HUES6 (cell line): ENCODE data around the gene SERPINA5.
"Not testable (repeated sequence)": the region's sequence is repeated elsewhere in the genome, so short reads cannot be mapped to it uniquely, and the experiment has no call there.

Source experiments
- H3K27ac ChIP-seq: 2 replicates; pipeline ENCODE4 v1.7.0; 2013; ENCODE audit warnings: low read depth, mild to moderate bottlenecking, low read length, inconsistent platforms
- H3K27me3 ChIP-seq: 2 replicates; pipeline ENCODE4 v1.6.1; 2013; ENCODE audit warnings: low read length; ENCODE audit not compliant: control insufficient read depth, insufficient read depth
- H3K36me3 ChIP-seq: 2 replicates; pipeline ENCODE4 v1.6.1; 2013; ENCODE audit warnings: low read length; ENCODE audit not compliant: control insufficient read depth, insufficient read depth
- H3K4me1 ChIP-seq: 2 replicates; pipeline ENCODE4 v1.6.1; 2013; ENCODE audit warnings: low read length; ENCODE audit not compliant: control insufficient read depth, insufficient read depth
- H3K4me3 ChIP-seq: 2 replicates; pipeline ENCODE4 v1.5.1; 2013; ENCODE audit warnings: low read depth, low read length
- H3K9ac ChIP-seq: one replicate; pipeline ENCODE4 v1.6.1; 2013; ENCODE audit warnings: mild to moderate bottlenecking, low read length
- H3K9me3 ChIP-seq: 2 replicates; pipeline ENCODE4 v1.6.1; 2013; ENCODE audit warnings: low read depth, low read length; ENCODE audit not compliant: control insufficient read depth, insufficient read depth

SERPINA5 gene

DNA sequence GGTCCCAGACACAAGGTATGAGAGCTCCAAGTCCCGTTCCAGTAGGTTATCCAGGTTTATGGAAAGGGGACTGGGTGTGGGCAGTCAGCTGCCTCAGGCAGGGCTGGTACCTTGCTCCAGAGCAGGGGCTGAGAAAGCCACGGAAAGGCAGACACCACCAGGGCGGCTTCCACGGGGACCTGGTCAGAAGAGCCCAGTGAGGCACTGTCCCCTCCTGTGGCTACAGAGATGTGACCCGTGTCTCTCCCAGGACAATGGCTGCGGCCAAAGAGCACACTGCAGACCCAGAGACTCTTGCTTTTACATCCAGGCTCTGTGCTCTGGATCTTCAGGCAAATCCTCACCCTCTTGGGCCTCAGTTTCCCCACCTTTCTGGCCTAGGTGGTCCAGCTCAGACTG lies 11.2 kb upstream of the SERPINA5 start:
- Histone ChIP-seq H3K9ac (no peak overlapping the region), H3K36me3 (no peaks in the 10 kb centered on the region), H3K9me3 (no peaks in the 10 kb centered on the region), H3K27me3 (no peaks in the 10 kb centered on the region; the same call in 1 of the 2 replicates), H3K4me1 (no peaks in the 10 kb centered on the region), H3K27ac (no peak overlapping the region), H3K4me3 (no peak overlapping the region)

DNA sequence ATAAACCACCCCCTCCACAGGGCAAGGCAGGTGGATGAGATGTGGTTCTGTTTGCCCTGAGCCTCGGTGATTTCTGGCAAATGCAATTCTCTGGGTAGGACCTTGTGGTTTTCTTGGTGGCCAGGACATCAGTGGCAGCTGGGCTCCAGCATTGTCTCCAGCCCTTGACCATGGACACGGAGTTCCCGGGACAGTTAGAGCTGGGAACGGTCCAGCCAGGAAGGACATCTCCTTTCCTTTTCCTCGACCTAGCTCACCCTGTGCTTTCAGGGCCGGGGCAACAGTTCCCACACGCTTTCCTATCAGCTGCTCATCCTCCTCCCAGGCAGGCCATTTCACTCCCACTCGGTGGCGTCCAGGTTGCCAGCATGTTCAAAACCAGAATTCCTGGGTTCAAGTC lies 10.8 kb upstream of the SERPINA5 start:
- H3K9me3 ChIP-seq, result no peaks in the 10 kb centered on the region
- no peak overlapping the region for H3K27ac ChIP-seq
- no peak overlapping the region for H3K4me3 ChIP-seq
- H3K9ac ChIP-seq, result no peak overlapping the region
- no peaks in the 10 kb centered on the region for H3K36me3 ChIP-seq
- no peaks in the 10 kb centered on the region; the same call in 1 of the 2 replicates for H3K27me3 ChIP-seq
- no peaks in the 10 kb centered on the region for H3K4me1 ChIP-seq

DNA sequence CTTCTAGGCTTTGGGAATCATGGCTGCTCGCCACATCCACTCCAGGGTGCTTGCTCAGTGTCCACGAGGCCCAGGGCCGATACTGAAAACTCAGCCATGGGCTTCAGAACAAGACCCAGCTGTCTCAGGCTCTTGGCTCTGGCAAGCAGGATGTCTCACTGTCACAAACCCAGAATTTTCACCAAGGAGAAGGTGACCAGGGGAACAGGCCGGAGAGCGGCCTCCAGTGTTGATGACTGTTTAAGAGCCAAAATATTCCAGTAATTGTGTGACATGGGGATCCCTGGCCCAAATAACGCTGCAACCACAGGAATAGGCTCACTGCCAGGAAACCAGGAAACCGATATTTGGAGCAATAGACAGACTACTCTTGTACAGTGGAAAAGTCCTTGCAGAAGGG lies 9.8 kb upstream of the SERPINA5 start:
- no peak overlapping the region for H3K9ac ChIP-seq
- H3K27ac ChIP-seq, result no peak overlapping the region
- no peaks in the 10 kb centered on the region for H3K9me3 ChIP-seq
- no peaks in the 10 kb centered on the region for H3K36me3 ChIP-seq
- H3K27me3 ChIP-seq, result no peaks in the 10 kb centered on the region; the same call in 1 of the 2 replicates
- H3K4me3 ChIP-seq, result no peak overlapping the region
- no peaks in the 10 kb centered on the region for H3K4me1 ChIP-seq

DNA sequence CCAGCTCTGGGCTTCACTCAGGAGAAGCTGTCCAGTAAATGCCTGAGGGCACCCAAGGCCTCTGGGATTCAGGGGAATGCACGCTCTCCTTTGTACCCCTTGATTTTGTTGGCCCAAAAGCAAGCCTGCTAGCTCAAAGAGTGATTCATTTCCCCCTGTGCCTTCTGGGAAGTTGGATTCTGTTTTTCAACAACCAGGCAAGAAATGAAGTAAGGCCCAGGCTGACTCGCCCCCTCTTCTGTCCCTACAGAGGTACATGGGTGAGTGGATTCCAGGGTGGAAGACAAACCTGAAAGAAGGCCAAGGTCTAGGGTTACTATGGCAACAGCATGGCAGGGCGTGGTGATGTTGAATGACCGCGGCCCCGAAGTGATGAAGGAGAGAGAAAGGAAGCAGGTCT lies 9.3 kb upstream of the SERPINA5 start:
- H3K36me3 ChIP-seq, result no peaks in the 10 kb centered on the region
- no peaks in the 10 kb centered on the region for H3K4me1 ChIP-seq
- no peak overlapping the region for H3K9ac ChIP-seq
- no peaks in the 10 kb centered on the region; the same call in 1 of the 2 replicates for H3K9me3 ChIP-seq
- no peaks in the 10 kb centered on the region; the same call in 1 of the 2 replicates for H3K27me3 ChIP-seq
- no peak overlapping the region for H3K4me3 ChIP-seq
- H3K27ac ChIP-seq, result no peak overlapping the region

DNA sequence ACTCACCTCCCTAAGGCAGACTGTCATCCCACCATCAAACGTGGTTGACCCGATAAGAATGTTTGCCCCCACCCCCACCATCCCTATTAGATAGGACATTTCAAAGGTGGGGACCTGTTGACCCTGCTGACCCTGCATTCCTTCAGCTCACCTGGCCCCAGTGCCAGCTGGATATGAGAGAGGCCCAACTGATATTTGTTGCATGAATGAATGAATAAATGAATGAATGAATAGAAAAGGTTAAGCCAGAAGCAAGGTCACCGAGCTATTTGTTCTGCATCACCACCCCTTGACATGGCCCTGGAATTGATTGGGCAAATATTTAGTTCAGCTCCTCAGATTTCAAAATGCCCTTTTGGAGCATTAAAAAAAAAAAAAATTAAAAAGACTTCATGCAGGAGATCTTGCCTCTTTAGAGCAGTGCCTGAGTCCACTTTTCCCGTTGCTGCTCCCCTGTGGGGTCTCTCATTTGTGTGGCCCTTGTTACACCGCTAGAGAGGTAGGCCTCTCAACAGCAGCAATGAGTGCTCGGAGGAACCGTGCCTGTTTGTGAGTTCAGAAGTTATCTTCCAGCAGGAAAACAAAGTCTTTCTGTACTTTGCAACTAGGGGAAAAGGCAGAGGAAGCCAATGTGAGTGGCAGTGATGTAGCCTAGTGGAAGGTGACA lies 8.5 kb upstream of the SERPINA5 start:
- H3K9me3 ChIP-seq, result no peaks in the 10 kb centered on the region; the same call in 1 of the 2 replicates
- H3K36me3 ChIP-seq, result no peaks in the 10 kb centered on the region
- H3K27ac ChIP-seq, result no peak overlapping the region
- H3K4me3 ChIP-seq, result no peak overlapping the region
- no peaks in the 10 kb centered on the region; the same call in 1 of the 2 replicates for H3K27me3 ChIP-seq
- H3K4me1 ChIP-seq, result no peaks in the 10 kb centered on the region
- no peak overlapping the region for H3K9ac ChIP-seq

DNA sequence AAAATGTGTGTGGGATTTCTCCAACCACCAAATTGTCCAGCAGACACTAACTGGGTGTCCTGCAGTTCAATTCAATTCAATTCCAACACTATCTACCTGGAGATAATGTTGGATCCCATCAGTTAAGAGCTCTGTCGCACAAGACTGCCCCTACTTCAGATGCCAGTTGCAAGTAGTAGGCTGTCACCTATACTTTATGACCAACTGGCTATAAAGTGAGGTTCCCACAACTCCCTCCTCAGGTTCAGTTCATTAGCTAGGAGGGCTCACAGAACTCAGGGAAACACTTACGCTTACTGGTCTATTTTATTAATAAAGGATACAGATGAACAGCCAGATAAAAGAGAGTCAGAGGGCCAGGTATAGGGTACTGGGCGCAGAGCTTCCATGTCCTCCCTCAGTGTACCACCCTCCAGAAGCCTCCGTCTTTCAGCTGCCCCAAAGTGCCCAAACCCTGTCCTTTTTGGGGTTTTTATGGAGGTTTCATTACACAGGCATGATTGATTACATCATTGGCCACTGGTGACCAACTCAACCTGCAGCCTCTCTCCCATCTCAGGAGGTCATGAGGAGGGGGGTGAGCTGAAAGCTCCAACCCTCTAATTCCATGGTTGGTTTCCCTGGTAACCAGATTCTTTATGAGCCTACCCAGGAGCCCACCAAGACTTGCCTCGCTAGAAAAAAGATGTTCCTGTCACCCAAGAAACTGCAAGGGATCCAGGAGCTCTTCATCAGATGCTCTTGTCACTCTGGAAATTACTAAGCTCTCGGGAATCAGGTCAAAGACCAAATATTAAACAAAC lies 7.5 kb upstream of the SERPINA5 start:
- H3K36me3 ChIP-seq, result no peaks in the 10 kb centered on the region
- no peaks in the 10 kb centered on the region; the same call in 1 of the 2 replicates for H3K27me3 ChIP-seq
- H3K9me3 ChIP-seq, result peaks cover under 1% of the 10 kb centered on the region; the same call in 1 of the 2 replicates
- no peak overlapping the region for H3K27ac ChIP-seq
- no peaks in the 10 kb centered on the region for H3K4me1 ChIP-seq
- H3K9ac ChIP-seq, result no peak overlapping the region
- no peak overlapping the region for H3K4me3 ChIP-seq

DNA sequence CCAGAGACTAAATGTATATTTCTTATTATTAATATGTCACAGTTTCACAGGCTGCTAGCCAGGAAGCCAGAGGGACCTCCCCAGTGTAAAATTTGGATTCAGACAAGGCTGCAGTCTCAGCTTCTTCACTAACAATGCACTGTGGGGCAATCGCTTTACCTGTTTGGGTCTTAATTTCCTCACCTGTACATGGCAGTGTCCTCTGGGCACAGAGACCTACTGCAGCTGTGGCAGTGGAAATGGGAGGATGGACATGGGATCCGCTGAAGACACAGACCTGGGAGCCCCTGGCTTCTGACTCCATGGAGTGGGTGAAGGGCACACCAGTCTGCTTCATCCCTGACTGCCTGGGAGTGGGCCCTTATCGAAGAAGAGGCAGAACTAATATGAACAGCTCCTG lies 6.9 kb upstream of the SERPINA5 start:
- H3K4me1 ChIP-seq, result no peaks in the 10 kb centered on the region
- H3K9me3 ChIP-seq, result peaks cover 4% of the 10 kb centered on the region; the same call in 1 of the 2 replicates
- no peak overlapping the region for H3K9ac ChIP-seq
- no peaks in the 10 kb centered on the region for H3K36me3 ChIP-seq
- no peak overlapping the region for H3K27ac ChIP-seq
- H3K27me3 ChIP-seq, result no peaks in the 10 kb centered on the region; the same call in 1 of the 2 replicates
- H3K4me3 ChIP-seq, result no peak overlapping the region

DNA sequence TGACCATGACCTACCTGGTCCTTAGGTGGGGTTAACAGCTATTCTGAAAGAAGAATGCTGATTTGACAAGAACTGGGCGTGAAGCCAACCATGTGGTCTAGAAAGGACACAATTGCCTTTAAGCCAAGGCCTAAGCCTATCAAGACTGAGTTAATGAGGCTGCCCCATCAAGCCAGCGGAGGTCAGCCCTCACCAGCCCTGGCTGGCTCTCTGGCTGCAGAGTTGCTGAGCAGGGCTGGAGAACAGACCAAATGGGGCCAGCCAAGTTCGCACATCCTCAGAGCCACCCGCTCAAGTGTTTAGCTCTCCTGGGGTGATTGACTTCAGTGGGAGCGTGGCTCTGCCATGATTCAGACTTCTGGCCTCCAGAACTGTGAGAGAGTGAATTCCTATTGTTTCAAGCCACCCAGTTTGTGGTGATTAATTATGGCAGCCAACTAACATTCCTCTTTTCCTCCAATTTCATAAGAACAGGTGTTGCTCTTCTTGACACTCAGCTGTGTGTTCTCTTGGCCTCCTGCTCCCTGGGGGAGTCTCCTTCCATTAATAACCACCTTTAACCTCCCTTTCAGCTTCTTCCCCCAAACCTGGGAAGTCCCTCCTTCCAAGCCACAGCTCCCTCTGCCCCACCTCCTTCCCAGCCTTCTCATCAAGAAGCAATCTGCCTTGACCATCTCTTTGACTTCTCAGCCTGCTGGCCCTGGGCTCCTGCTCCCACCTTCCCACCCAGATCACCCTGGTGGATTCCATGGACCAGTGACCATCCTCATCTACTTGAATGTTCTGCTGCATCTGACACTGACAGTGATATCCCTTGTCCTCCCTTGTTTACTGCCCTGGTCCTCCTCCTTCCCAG lies 5.3 kb upstream of the SERPINA5 start:
- no peak overlapping the region for H3K9ac ChIP-seq
- no peak overlapping the region for H3K27ac ChIP-seq
- H3K4me1 ChIP-seq, result no peaks in the 10 kb centered on the region
- no peak overlapping the region for H3K4me3 ChIP-seq
- no peaks in the 10 kb centered on the region for H3K36me3 ChIP-seq
- no peaks in the 10 kb centered on the region; the same call in 1 of the 2 replicates for H3K27me3 ChIP-seq
- H3K9me3 ChIP-seq, result peaks cover 11% of the 10 kb centered on the region; the same call in 1 of the 2 replicates

DNA sequence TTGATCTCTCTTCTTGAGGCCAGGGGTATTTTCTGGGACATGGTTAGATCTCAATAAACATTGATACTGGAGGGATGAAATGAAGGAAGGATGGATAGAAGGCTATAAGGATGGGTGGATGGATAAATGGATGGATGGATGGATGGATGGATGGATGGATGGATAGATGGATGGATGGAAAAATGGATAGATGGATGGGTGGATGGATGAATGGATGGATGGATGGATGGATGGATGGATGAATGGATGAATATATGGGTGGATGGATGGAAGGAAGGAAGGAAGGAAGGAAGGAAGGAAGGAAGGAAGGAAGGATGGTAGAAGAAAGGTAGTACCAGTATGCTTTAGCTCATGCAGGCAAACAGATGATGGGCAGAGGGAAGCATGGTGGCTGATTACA lies 3.8 kb upstream of the SERPINA5 start:
- not testable (repeated sequence) for H3K27me3 ChIP-seq, H3K36me3 ChIP-seq, H3K9ac ChIP-seq, H3K27ac ChIP-seq, H3K4me3 ChIP-seq, H3K4me1 ChIP-seq
- peaks cover 11% of the 10 kb centered on the region; the same call in 1 of the 2 replicates for H3K9me3 ChIP-seq

DNA sequence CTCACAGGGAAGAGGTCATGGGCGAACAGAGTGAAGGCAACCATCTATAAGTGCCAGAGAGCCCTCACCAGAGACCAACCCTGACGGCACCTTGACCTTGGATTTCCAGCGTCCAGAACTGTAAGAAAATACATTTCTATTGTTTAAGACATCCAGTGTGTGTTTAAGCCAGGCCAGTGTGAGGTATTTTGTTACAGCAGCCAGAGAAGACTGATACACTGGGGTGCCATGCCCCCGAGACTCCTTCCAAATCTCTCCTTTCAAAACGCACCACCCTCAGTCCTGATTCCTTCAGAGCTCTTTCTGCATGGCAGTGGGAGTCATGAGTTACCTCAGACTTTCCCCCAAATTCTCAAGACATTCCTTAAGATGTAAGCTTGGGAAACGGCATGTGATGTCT lies 2.5 kb upstream of the SERPINA5 start:
- no peaks in the 10 kb centered on the region for H3K36me3 ChIP-seq

More for the DNA sequence above, 2.5 kb upstream of the SERPINA5 start:
- no peaks in the 10 kb centered on the region; the same call in 1 of the 2 replicates for H3K27me3 ChIP-seq
- H3K27ac ChIP-seq, result no peak overlapping the region
- no peaks in the 10 kb centered on the region for H3K4me1 ChIP-seq
- H3K9me3 ChIP-seq, result peaks cover 15% of the 10 kb centered on the region; the same call in 1 of the 2 replicates
- no peak overlapping the region for H3K9ac ChIP-seq
- no peak overlapping the region for H3K4me3 ChIP-seq
